ENCODE results near the gene TCF7L1. TPM values are rescaled to one million over a fixed set of nuclear protein-coding genes. Genes with fewer than 3 reads are reported as not detected.

Gene TCF7L1
- total RNA-seq, 1 donor from 2014 or later, result 8.0 TPM

- no peak for DNase-seq
Measured at GRCh38 chr2:85255456-85255812, 122.2 kb downstream of the TCF7L1 start.

GRCh38 chr2:85255813-85256594, 122.8 kb downstream of the TCF7L1 start:
- peak; percentile 76 for DNase-seq

- no peak for DNase-seq
Measured at GRCh38 chr2:85257359-85257969, 124.3 kb downstream of the TCF7L1 start.

GRCh38 chr2:85257970-85258605, 124.9 kb downstream of the TCF7L1 start:
- peak; percentile 67 for DNase-seq

GRCh38 chr2:85259101-85259590, 126.0 kb downstream of the TCF7L1 start:
- peak; percentile 77 for DNase-seq

- no peak for DNase-seq
Measured at GRCh38 chr2:85259879-85260278, 126.7 kb downstream of the TCF7L1 start.

- DNase-seq, result no peak
Measured at GRCh38 chr2:85263591-85263990, 130.4 kb downstream of the TCF7L1 start.

GRCh38 chr2:85264471-85264870, 131.3 kb downstream of the TCF7L1 start:
- DNase-seq, result no peak

GRCh38 chr2:85265304-85265703, 132.1 kb downstream of the TCF7L1 start:
- DNase-seq, result peak; percentile 48

GRCh38 chr2:85266146-85267041, 133.2 kb downstream of the TCF7L1 start:
- DNase-seq, result peak; percentile 12

GRCh38 chr2:85269959-85270358, 136.8 kb downstream of the TCF7L1 start:
- peak; percentile 62 for DNase-seq

GRCh38 chr2:85272357-85272756, 139.2 kb downstream of the TCF7L1 start:
- DNase-seq, result no peak

GRCh38 chr2:85273738-85274731, 140.8 kb downstream of the TCF7L1 start:
- DNase-seq, result no peak

- peak; percentile 17 for DNase-seq
Measured at GRCh38 chr2:85275984-85276540, 142.9 kb downstream of the TCF7L1 start.

- peak; percentile 16 for DNase-seq
Measured at GRCh38 chr2:85276571-85277118, 143.5 kb downstream of the TCF7L1 start.

GRCh38 chr2:85277416-85278158, 144.4 kb downstream of the TCF7L1 start:
- peak; percentile 97 for DNase-seq

GRCh38 chr2:85278361-85278760, 145.2 kb downstream of the TCF7L1 start:
- DNase-seq, result peak; percentile 45

GRCh38 chr2:85281553-85281952, 148.4 kb downstream of the TCF7L1 start:
- no peak for DNase-seq

- DNase-seq, result no peak
Measured at GRCh38 chr2:85282914-85283313, 149.7 kb downstream of the TCF7L1 start.

Measured in skin of body (tissue), 2 donors.